Mucosa of rectum (tissue), 2 donors: Measurements from ENCODE around the gene SHF.

Source experiments
- H3K27ac ChIP-seq, 2 donors: one replicate each; pipeline ENCODE4 v1.7.0; 2013; ENCODE audit warnings: inconsistent platforms in 2 of 2, low read depth in 2 of 2, low read length in 2 of 2
- H3K27me3 ChIP-seq, 2 donors: one replicate each; pipeline ENCODE4 v1.7.0; 2013; ENCODE audit warnings: low read length in 2 of 2; ENCODE audit not compliant: control insufficient read depth in 2 of 2, insufficient read depth in 2 of 2
- H3K36me3 ChIP-seq, 2 donors: one replicate each; pipeline ENCODE4 v1.7.0; 2013; ENCODE audit warnings: low read length in 2 of 2; ENCODE audit not compliant: control insufficient read depth in 2 of 2, insufficient read depth in 2 of 2
- H3K4me1 ChIP-seq, 2 donors: one replicate each; pipeline ENCODE4 v1.7.0; 2013; ENCODE audit warnings: low read length in 2 of 2, mild to moderate bottlenecking in 1 of 2; ENCODE audit not compliant: control insufficient read depth in 2 of 2, insufficient read depth in 2 of 2
- H3K4me3 ChIP-seq, 2 donors: one replicate each; pipeline ENCODE4 v1.7.0; 2013; ENCODE audit warnings: low read length in 2 of 2
- H3K9ac ChIP-seq, 2 donors: one replicate each; pipeline ENCODE4 v1.7.0; 2013; ENCODE audit warnings: low read length in 2 of 2, low read depth in 1 of 2, mild to moderate bottlenecking in 1 of 2
- H3K9me3 ChIP-seq, 2 donors: one replicate each; pipeline ENCODE4 v1.7.0; 2013; ENCODE audit warnings: low read length in 2 of 2; ENCODE audit not compliant: control insufficient read depth in 2 of 2
- donor health status: healthy.
- donor health status: Normal muscosa, but diverticular disease.

Gene SHF

DNA sequence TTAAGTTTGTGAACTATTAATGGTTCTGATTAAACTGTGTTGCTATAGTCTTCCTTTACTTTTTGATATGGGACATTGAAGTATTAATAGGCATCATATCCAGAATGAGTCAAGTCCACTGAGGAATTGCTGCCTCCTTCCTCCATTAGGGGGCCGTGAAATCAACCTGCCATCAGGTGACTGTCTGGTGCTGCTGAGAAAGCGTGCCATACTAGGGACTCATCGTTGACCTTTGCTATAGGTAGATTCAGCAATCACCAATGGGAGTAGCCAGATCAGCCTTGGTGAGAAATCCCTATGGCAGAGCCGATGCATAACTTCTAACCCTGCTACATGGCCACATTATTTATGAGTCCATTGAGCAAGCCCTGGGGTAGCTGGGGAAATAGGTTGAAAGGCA, 34.2 kb upstream of the SHF start:
- no peak overlapping the region for H3K27ac ChIP-seq

DNA sequence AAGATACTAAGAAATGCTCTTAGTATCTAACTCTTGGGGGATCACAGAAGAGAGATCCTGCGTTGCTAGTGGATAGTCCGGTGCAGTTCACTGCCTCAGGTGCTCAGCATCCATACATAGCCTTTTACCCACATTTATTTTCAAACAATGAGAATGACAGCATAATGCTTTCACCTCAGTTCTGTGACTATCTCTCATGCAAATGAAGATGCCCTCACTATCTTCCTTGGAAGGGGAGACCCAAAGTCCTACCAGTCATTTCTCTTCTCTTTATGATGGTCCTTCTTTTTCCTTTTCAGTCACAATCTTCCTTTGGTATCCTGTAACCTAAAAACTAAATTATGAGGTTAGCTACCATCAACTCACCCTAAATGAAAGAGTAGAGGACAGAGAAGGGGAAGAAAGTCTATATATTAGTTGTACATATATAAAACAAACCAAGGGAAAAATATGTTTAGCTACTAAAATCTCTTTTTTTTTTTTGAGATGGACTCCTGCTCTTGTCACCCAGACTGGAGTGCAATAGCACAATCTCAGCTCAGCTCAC, 33.4 kb upstream of the SHF start:
- H3K36me3 ChIP-seq, result no peaks in the 10 kb centered on the region
- H3K4me3 ChIP-seq, result no peak overlapping the region
- peaks cover 0 to 2% of the 10 kb centered on the region in 2 donors for H3K4me1 ChIP-seq
- H3K9me3 ChIP-seq, result no peaks in the 10 kb centered on the region
- peaks cover 0 to 2% of the 10 kb centered on the region in 2 donors for H3K27me3 ChIP-seq
- H3K9ac ChIP-seq, result no peak overlapping the region
- H3K27ac ChIP-seq, result no peak overlapping the region

More for the DNA sequence above, 34.2 kb upstream of the SHF start:
- no peaks in the 10 kb centered on the region for H3K9me3 ChIP-seq
- peaks cover 0 to 2% of the 10 kb centered on the region in 2 donors for H3K27me3 ChIP-seq
- no peak overlapping the region for H3K4me3 ChIP-seq
- H3K9ac ChIP-seq, result no peak overlapping the region
- H3K4me1 ChIP-seq, result peaks cover 0 to 2% of the 10 kb centered on the region in 2 donors
- no peaks in the 10 kb centered on the region for H3K36me3 ChIP-seq

DNA sequence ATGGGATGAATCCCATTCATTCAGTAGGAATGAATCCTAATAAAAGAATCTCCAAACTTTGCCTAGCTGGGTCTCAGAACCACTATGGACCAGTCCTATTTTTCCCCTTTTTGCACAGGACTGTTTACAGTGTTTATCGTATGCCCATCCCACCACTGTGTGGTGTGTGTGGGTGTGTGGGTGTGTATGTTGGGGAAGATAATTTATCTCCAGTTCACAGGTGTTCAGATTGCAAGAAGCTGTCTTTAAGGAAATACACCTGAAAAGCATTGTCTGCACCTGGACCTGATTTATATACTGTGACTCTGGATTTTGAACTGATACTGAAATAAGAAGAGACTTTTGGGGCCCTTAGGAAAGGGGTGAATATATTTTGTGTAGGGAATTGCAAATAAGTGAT, 24.7 kb upstream of the SHF start:
- H3K27me3 ChIP-seq, result peaks cover 0 to 2% of the 10 kb centered on the region in 2 donors
- no peaks in the 10 kb centered on the region for H3K9me3 ChIP-seq
- no peak overlapping the region for H3K27ac ChIP-seq
- H3K4me3 ChIP-seq, result no peak overlapping the region
- no peak overlapping the region for H3K9ac ChIP-seq
- H3K36me3 ChIP-seq, result no peaks in the 10 kb centered on the region
- no peaks in the 10 kb centered on the region for H3K4me1 ChIP-seq

DNA sequence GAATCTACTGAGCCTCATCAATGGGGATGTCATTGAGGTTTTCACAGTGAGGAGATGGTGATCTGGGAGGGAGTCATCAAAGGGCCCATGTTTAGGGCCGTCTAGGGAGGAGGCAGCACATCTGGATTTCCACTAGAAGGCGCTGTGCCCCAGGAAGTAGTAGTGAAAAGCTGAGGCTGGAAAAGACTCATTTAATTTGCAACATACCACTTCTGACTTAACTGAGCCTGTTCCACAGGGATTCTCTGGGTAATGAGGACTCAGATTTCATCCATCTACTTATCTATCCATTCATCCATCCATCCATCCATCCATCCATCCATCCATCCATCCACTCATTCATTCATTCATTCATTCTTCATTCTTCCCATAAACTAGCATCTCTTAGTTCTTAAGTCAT, 17.4 kb upstream of the SHF start:
- H3K36me3 ChIP-seq, result no peaks in the 10 kb centered on the region
- peaks cover 0 to 2% of the 10 kb centered on the region in 2 donors for H3K27me3 ChIP-seq
- peaks cover 4 to 5% of the 10 kb centered on the region in 2 donors for H3K4me1 ChIP-seq
- H3K27ac ChIP-seq, result no peak overlapping the region
- no peaks in the 10 kb centered on the region for H3K9me3 ChIP-seq
- H3K4me3 ChIP-seq, result no peak overlapping the region
- no peak overlapping the region for H3K9ac ChIP-seq

GRCh38 chr15:45203182-45203581, 15.4 kb upstream of the SHF start:
- Histone ChIP-seq H3K4me3 (no peak overlapping the region), H3K4me1 (peaks cover 10 to 12% of the 10 kb centered on the region in 2 donors), H3K27ac (no peak overlapping the region), H3K9me3 (no peaks in the 10 kb centered on the region), H3K36me3 (no peaks in the 10 kb centered on the region), H3K27me3 (peaks cover 0 to 1% of the 10 kb centered on the region in 2 donors), H3K9ac (no peak overlapping the region)

DNA sequence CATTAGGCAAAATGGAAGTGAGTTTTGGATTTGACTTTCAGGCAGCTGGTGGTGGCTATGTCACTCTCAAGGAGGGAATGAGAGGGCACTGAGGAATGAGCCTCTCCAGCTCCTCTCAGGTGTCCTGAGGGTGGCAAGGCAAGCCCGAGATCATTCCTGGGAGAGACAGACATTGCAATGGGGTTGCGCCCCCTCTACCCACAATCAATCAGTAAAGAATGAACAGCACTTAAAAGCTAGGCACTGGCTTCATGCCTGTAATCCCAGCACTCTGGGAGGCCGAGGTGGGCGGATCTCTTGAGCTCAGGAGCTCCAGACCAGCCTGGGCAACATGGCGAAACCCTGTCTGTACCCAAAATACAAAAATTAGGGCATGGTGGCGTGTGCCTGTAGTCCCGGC, 14.1 kb upstream of the SHF start:
- Histone ChIP-seq H3K9ac (no peak overlapping the region), H3K9me3 (no peaks in the 10 kb centered on the region), H3K27me3 (no peaks in the 10 kb centered on the region), H3K27ac (no peak overlapping the region), H3K4me3 (no peak overlapping the region), H3K36me3 (no peaks in the 10 kb centered on the region), H3K4me1 (peaks cover 10 to 12% of the 10 kb centered on the region in 2 donors)

GRCh38 chr15:45201557-45201859, 13.7 kb upstream of the SHF start:
- no peaks in the 10 kb centered on the region for H3K36me3 ChIP-seq
- H3K27me3 ChIP-seq, result no peaks in the 10 kb centered on the region
- no peaks in the 10 kb centered on the region for H3K9me3 ChIP-seq
- peak overlapping the region in 1 of 2 donors; percentile 91 for H3K9ac ChIP-seq
- peak overlapping the region; percentile 87 to 97 for H3K4me3 ChIP-seq
- peaks cover 10 to 12% of the 10 kb centered on the region in 2 donors for H3K4me1 ChIP-seq
- H3K27ac ChIP-seq, result peak overlapping the region; percentile 99 to 100

GRCh38 chr15:45200799-45201556, 13.2 kb upstream of the SHF start:
- H3K4me3 ChIP-seq, result peak overlapping the region; percentile 87 to 97
- peak overlapping the region; percentile 99 to 100 for H3K27ac ChIP-seq
- H3K9me3 ChIP-seq, result no peaks in the 10 kb centered on the region
- no peaks in the 10 kb centered on the region for H3K36me3 ChIP-seq
- peak overlapping the region; percentile 91 to 96 for H3K9ac ChIP-seq
- H3K4me1 ChIP-seq, result peaks cover 10 to 12% of the 10 kb centered on the region in 2 donors
- no peaks in the 10 kb centered on the region for H3K27me3 ChIP-seq

DNA sequence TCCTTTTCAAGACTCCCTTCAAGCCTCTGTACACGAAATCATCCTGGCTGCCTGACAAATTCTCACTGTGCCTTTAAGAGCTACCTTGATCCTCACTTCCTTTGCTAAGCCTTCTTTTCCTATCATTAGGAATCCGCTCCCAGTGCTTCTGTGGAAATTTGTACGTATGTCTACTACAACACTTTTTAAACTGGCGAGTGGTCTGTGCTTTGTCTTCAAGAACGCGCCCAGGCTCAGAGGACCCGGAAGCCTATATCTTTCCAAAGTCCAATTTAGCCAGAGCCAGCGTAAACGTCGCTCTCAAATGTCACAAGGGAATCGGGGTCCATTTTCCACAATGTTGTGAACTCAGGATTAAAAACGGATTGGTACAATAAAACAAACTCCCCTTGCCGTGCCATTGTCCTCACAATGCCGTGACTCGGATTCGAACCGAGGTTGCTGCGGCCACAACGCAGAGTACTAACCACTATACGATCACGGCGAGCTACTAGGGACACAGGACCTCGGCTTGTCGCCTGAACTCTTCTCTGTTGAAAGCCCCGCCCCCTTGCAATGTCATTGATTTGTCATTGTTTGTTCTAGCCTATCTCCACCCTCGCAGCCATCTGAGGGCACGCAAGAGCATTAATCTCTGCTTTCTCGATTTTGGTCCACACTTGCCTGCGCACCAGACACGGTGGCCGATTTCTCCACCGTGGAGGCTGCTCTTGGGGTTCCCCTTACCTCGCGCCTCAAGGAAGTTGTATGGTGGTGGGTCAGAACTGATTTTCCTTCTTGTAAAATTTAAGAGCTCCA, 12.4 kb upstream of the SHF start:
- Histone ChIP-seq H3K9ac (peak overlapping the region; percentile 91 to 96), H3K36me3 (no peaks in the 10 kb centered on the region), H3K4me3 (peak overlapping the region; percentile 87 to 97), H3K4me1 (peaks cover 10 to 12% of the 10 kb centered on the region in 2 donors), H3K27ac (peak overlapping the region; percentile 99 to 100), H3K9me3 (no peaks in the 10 kb centered on the region), H3K27me3 (no peaks in the 10 kb centered on the region)
